Vagina (tissue), 2 donors: ENCODE results near the gene NKX3-2.

ENCODE experiments used
- CTCF ChIP-seq, 3 experiments: fragments of 450-650 bp in 2 of 3; fragments of 200-600 bp in 1 of 3; sonication (generic) in 1 of 3; IDR thresholded peaks; one replicate each; pipeline ENCODE4 v1.5.1; 2017 to 2019; ENCODE audit warnings: antibody characterized with exemption in 3 of 3, mild to moderate bottlenecking in 2 of 3, moderate library complexity in 2 of 3
- POLR2A ChIP-seq, 2 donors: fragments of 450-650 bp; IDR thresholded peaks; one replicate each; pipeline ENCODE4 v1.6.1; 2017; ENCODE audit warnings: antibody characterized with exemption in 2 of 2, mild to moderate bottlenecking in 2 of 2, moderate library complexity in 2 of 2
- POLR2AphosphoS5 ChIP-seq, 2 donors: sonication (generic); formaldehyde crosslinking; IDR thresholded peaks; one replicate each; pipeline ENCODE4 v1.9.0; 2017; ENCODE audit warnings: antibody characterized with exemption in 2 of 2, mild to moderate bottlenecking in 2 of 2, low read depth in 1 of 2; ENCODE audit not compliant: insufficient read depth in 1 of 2

GRCh38 chr4:13577660-13578059, 33.4 kb upstream of the NKX3-2 start:
- TF ChIP-seq CTCF (IDR thresholded peaks at IDR 0.05): no peak
- TF ChIP-seq POLR2A (IDR thresholded peaks at IDR 0.05): no peak
- TF ChIP-seq POLR2AphosphoS5 (IDR thresholded peaks at IDR 0.05; ENCODE audit: insufficient read depth in 1 of 2, low read depth in 1 of 2): no peak
